ACHN (cell line): Measurements from ENCODE around the gene ZBTB7C.

Source experiments
- DNase-seq: peaks from one replicate; pipeline ENCODE4 v3.0.0-alpha.2; 2015
- in situ Hi-C: cut with HindIII; loops from 2 replicates; pipeline ENCODE4 v1.10.0; 2017; ENCODE audit warnings: low sequenced_read_pairs, low pct_ligation_motif_present, low pct_unique_long_range_greater_than_20kb

Gene ZBTB7C

DNA sequence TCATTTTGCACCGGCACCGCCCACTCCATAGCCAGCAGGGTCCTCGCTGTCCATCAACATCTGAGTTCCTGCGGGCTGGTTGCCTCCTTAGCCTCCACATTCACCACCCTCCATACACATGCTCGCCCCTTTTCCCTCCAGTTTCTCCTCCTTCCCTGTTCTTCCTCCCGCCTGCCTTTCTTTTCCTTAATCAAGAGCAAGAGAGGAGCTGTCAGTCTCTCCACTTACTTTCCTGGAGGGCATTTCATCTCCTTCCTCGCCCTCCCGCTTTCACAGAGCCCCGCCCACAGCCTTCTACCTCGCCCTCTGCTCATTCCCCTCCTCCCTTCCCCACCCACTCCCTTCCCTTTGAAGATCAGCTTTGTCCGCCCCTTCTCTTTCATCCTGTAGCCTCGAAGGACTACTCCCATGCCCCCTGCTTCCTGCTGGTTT is 13.8 kb upstream of the ZBTB7C start:
- no peak for DNase-seq
- in situ Hi-C loops: no loop called here

DNA sequence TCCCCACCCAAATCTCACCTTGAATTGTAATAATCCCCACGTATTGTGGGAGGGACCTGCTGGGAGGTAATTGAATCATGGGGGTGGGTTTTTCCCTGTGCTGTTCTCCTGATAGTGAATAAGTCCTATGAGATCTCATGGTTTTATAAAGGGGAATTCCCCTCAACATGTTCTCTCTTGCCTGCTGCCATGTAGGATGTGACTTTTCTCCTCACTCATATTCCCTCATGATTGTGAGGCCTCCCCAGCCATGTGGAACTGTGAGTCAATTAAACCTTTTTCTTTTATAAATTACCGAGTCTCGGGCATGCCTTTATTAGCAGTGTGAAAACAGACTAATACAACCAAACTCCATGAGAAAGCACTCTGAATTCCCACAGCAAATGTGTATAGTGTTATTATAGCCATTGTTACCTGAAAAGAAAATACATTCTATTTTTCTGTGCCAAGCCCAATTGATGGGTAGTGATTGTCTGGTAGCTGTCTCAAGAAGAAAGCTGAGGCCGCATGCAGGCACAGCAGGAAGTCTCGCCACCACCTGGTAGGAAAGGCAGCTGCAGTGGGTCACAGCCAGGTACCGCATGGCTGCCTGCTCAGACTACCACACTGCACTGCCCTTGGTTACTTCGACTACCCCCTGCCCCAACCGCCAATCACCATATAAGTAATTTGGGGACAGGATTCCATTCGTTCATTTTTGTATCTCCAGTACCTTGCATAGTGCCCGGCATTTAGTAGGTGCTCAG is 10.3 kb upstream of the ZBTB7C start:
- no peak for DNase-seq

DNA sequence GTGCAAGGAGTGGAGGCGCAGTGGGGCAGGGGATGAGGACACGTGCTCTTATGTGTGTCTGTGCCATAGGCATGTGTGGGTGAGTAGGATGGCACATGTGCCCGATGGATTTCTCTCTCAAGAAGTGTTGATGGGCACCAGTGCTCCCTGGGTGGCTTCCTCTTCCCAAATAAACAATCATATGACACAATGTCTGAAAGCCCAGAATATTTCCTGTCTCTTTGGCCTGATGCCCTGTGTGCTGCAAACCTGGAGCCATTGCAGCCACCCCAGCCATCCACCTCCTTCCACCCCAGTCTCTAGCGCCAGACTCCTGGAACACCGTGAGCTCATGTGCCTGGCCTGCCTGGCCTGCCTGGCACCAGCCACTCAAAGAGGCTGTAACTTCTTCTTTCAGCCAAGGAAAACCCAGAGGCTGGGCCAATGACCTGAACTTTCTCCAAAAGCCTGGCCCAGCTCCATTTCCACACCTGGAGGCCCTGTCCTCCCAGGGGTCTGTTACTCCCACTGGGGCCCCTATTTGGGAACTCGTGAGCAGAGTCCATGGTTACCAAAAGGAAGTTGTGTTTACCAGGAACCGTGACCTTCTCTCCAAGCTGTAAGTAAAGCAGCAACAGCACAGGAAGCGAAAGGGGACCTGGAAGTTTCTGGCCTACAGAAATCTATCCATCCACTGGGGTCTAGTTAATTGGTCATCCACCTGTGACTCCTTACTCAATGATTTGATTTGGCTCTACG is 9.5 kb upstream of the ZBTB7C start:
- DNase-seq: no peak
- in situ Hi-C loops: no loop called here

More for the DNA sequence above, 10.3 kb upstream of the ZBTB7C start:
- in situ Hi-C loops: no loop called here

DNA sequence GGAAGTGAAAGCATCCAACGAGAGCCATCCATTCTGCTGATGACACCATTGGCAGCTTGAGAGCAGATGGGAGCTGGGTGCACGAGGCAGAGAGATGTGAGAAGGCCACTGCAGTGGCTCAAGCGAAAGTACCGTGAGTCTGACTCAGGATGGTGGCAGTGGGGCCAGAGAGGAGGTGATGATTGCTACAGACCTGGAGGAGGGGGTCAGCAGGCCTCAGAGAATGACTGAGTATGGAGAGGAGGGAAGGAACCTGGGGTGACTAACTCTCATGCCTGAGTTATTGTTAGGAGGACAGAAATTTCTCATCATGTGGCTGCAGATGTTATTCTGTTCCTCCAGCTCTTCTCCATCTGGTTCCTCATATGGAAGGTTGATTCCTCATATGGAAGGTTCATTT is 8.8 kb upstream of the ZBTB7C start:
- in situ Hi-C loops: no loop called here
- DNase-seq: no peak

DNA sequence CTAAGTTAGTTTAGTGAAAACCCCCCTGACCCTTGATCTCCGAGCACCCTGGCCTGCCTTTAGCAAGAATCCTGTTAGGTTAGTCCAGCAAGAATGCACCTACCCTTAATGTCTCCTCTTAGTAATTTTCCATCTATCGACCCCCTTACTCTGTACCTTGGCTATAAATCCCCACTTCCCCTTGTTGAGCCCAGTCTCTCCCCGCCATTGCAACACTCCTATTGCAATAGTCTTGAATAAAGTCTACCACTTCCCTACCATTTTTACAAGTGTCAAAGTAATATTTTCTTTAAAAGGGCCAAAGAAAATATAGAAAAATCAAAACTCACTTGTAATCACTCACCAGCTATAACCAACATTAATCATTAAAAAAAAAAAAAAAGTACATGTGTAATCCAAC is 4.2 kb upstream of the ZBTB7C start:
- no peak for DNase-seq
- in situ Hi-C loops: no loop called here

DNA sequence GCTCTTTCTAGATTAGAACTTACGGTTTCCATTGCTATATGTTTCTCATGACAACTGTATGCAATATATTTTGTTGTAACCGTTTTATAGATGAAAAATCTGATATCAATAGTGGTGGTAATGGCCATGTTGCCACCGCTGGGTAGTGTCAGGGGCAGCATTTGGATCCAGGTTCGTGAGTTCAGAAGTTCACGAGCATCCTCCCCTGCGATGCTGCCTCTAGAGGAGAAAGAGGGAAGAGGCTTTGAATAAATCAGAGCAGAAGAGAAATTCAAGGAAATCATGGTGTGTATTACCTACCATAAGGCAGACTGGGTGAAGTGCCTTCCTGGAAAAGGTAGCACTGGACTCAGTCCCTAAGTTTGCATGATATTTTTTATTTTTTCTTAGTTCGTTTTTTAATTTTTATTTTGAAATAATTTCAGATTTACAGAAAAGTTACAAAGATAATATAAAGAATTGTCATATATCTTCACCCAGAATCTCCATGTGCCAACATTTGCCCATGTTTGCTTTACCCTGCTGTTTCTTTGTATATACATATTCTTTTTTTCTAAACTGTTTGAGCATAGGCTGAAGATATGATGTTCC is 3.3 kb upstream of the ZBTB7C start:
- in situ Hi-C loops: no loop called here
- DNase-seq: peak; percentile 58

DNA sequence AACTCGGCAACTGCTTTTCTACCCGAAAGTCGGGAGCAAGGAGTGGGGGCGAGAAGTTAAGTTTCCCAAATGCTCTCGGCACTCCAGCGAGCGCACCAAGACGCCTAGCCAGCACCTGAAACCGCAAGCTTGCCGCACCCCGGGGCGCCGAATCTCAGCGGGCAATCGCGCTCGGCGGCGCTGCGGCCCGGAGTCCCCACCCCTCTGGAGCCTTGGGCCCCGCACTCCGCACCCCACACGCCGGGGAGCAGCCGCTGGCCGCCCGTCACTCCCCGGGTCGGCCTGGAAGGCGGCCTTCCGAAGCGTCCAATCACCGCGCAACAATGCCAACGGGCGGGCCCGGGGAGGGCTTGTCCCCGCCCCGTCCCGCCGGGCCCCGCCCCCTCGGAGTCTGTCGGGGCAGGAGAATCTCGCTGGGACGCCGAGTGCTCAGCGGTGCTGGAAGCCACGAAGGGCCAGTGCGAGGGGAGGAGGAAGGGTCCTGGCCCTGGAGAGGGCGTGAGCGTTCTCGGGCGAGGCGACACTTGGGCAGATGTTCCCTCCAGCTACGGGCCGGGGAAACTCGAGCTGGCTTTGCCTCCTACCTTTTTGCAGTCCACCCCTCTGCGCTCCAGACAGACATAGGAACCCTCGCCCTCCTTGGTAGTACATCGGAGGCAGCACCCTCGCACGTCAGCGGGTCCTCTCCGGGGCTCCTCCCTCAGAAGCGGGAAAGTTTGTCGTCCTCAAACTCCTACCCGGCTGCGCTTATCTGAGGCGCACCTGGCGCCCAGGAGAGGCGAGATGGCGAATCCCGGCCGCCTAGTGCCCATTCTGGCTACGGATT is 1.1 kb upstream of the ZBTB7C start:
- in situ Hi-C loops: no loop called here
- DNase-seq: peak; percentile 84

DNA sequence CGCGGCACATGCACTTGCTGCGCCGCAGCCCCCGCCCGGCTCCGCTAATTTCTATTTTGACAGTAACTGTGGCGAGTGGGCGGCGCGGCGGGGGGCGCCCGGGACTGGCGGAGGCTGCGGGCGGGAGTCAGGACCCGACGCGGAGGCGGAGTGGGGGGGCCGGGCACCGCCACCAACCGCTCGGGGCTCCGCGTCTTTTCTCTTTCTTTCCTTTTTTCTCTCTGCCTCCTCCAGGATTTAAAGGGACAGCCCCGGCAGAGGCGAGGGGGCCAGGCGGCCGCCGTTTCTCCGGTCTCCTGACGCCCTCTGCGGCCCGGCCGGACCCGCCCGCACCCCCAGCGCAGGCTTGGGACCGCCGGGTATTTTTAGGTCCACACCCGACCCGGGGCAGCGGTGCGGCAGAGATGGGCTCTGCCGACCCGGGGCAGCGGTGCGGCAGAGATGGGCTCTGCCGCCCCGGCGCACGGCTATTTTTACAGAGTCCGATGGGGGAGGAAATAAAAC is 460 bp upstream of the ZBTB7C start:
- in situ Hi-C loops: no loop called here
- no peak for DNase-seq

DNA sequence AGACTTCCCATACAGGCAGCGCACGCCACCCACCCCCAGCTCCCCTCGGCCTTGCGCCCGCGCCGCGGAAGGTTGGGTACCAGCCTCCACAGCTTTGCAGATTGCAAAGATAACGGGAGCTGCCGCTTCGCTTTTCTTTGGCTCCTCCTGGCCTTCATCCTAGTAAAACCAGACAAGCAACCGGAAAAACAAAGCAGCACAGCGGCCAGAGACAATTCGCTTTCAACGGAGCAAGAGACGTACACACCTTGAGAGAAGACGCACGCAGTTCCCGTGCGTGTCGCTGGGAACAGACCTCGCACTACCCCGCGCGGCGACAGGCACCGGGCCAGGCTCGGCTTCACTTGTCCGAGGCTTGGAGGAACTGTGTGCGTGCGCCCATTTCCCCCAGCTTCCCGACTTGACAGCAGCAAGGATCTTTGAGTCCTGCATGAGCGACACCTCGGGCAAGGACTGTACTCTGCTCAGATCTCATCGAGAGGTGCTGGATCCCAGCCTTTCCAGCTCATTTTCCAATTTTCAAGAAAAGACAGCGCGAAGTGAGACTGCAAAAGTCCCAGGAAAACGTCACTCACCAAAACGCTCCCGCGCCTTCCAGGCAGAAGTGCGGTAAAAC is 964 bp downstream of the ZBTB7C start:
- DNase-seq: no peak
- in situ Hi-C loops: no loop called here

DNA sequence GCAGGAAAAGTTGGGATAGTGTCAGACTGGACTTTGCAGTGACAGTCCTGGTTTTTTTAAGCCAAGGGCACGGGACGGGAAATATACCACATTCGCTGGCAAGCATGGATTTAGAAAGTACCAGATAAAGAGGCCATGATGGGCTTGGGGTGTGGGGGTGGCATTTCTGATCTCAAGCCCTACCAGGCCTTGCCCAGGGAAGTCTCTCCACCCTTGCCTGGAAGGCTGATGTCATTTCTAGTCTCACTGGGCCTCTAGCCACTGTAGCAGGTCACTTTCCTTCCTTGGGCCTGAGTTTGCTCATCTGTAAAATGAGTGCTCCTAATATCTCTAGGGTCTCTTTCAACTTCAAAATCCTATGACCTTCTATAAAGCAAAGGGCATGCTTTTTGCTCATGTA is 1.8 kb downstream of the ZBTB7C start:
- no peak for DNase-seq
- in situ Hi-C loops: no loop called here

DNA sequence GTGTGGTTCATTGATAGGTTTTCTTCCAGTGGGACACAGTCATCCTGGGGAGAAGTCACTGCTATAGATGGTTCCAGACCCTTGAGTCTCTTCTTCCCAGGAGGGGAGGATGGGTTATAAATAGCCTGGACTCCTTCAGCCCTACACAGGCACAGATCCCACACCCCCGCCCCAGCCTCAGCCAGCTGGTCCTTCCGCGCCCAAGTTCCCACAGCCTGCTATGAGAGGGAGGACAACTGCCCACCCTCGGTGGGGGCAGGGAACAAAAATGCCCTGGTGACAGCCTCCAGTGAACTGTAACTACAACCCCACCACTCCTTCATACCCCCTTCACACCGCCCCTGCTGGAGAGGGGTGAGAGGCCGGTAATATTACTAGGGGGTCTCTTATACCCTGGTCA is 3.2 kb downstream of the ZBTB7C start:
- in situ Hi-C loops: no loop called here

DNA sequence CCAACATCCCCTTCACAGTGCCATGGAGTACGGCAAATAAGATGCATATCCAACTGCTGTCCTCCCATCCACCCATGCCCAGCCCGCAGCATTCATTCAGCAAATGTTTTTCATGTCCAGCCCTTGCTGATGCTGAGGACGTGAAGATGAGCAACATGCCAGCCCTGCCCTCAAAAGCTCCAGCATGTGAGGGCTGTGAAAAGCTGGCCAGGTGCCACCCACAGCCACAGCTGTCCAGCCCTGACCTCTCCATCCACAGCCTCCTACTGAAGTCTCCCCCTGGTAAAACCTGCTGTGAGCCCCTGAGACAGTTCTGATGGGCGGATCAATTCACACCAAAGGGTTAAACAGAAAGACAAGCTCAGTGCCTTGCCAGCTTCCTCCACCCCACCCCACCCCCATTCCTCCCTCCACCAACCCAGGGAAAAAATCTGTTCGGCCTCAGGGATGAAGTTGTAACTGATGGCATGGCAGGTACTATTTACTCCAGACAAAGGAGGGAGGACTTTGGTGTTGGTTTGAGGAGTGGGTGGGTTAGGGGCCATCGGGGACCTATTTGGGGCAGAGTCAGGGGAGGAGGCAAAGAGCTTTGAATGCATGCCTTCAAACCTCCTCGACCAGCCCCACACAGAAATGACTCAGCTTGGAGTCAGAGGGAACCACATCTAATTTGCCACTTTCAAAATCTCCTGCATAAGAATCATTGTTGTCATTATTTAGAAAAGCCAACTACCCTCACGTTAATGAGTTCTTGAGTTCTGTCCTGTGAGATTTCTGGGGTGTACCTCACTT is 4.3 kb downstream of the ZBTB7C start:
- in situ Hi-C loops: no loop called here
- DNase-seq: no peak

More for the DNA sequence above, 3.2 kb downstream of the ZBTB7C start:
- DNase-seq: no peak

DNA sequence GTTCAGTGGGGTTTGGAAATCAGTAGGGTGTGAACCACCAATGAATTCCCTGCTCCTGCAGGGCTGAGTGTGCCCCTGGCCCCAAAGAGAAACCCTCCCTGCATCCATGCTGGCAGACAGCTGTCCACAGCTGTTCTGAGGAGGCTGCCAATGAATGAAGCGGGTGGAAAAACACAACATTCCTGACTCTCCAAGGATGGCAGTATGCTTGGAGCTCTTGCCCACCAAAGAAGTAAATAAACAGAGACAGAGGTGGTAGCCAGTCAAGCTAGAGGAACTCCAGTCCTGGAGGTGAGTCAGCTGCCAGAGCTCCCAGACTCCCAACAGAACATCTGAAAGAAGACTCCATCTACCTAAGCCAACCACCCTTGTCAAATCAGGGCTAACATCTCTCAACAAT is 6.2 kb downstream of the ZBTB7C start:
- in situ Hi-C loops: no loop called here
- DNase-seq: no peak

DNA sequence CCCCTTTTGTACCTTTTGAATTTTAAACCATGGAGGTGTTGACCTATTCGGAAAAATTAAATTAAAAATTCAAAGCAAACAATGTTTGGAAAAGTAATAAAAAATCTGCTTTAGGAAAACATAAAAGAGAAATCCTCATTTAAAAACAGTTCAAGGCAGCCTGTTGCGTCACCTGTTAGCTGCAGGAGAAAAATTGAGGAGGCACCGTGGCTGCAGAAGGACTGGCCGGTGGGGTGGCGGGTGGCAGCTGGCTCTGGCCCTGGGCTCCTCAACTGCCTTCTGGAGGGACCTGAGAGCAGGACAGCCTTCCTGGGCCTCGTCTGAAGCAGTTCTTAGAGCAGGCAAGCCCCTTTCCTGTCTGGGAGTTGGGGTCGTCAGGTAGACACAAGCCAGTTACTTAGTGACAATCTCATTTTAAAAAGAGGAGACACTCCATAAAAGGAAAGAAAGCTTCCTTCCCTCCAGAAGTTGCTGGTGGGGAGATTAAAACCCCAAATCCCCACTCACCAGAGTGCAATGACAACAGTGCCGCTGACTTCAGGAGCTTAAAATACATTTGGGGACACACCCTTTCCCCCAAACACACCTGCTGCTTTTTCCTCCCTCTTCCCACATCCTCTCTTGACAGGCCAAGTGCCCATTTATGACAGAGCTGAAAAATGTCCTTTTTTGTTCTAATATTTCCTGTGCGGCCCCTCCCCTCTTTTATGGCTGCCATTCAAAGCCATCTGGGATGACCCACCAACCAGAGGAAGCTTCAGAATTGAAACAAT is 9.7 kb downstream of the ZBTB7C start:
- no peak for DNase-seq
- in situ Hi-C loops: no loop called here

DNA sequence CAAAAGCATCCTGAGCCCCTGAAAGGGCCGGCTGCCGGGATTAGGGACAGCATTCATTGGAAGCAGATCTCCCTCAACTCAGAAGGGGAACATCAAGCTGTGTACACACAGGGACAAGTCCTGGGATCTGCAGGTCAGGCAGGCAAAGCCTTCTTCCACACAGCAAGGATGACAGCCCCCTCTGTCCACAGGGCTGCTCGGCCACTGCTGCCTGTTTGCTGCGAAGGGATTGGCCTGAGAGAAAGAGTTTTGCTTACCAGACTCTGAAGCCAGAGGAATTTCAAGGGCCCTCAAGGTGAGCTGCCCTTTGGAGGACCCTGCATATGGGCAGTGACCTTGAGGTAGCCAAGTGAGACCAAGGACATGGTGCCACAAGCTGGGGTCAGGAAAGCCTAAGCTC is 11.1 kb downstream of the ZBTB7C start:
- DNase-seq: no peak
- in situ Hi-C loops: no loop called here

DNA sequence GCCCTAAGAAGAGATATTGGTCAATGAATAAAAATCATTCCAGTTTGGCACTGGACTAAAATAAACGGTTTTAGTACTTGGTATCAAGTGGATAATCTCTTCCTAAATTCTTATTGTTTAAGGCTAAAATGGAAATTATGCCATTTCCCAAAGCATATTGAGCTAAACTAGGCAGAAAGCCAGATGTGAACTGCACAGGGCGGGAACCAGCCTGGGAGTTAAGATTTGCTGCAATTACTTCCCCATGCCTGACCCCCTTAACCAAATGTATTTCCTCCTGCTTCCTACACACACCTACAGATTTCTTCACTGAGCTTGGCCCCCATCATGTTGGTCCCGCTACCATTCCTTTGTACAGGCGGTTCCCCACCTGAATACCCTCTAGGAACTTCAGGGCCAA is 12.2 kb downstream of the ZBTB7C start:
- DNase-seq: no peak
- in situ Hi-C loops: no loop called here

DNA sequence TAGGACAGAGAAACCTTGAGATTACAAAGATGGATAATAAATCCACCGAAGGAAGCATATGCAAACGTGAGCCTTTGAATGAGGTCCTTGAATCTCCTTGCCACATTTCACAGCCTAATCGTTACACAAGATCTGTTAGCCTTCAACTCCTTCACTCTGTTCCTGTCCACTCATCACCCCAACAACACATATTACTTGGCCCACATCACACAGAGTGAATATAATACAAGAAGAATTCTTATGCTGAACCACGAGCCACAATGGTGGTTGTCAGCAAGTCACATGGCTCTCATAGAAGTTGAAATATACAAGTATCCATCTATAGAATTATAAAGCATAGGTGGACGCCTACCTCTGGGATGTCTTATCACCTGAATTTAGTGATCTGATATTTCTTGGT is 12.6 kb downstream of the ZBTB7C start:
- DNase-seq: no peak
- in situ Hi-C loops: no loop called here
